HG02885 (cell line): Measurements from ENCODE around the gene NOL11.
"Not testable (repeated sequence)": the region's sequence is repeated elsewhere in the genome, so short reads cannot be mapped to it uniquely, and the experiment has no call there.

ENCODE experiments used
- ATAC-seq: cut with Tn5 transposase; IDR thresholded peaks from one replicate; pipeline ENCODE4 v1.9.1; 2021; ENCODE audit warnings: mild to moderate bottlenecking; ENCODE audit not compliant: unreplicated experiment, poor library complexity

Gene NOL11

GRCh38 chr17:67707442-67707841 lies 10.3 kb upstream of the NOL11 start:
- ATAC-seq = no peak

GRCh38 chr17:67708378-67708777 lies 9.4 kb upstream of the NOL11 start:
- no peak for ATAC-seq

GRCh38 chr17:67711916-67712315 lies 5.8 kb upstream of the NOL11 start:
- no peak for ATAC-seq

- no peak for ATAC-seq
These were observed 5.4 kb upstream of the NOL11 start for GRCh38 chr17:67712375-67712774.

- ATAC-seq = no peak
These were observed 4.6 kb upstream of the NOL11 start for GRCh38 chr17:67713169-67713568.

GRCh38 chr17:67716405-67716798 lies 1.3 kb upstream of the NOL11 start:
- no peak for ATAC-seq

- no peak for ATAC-seq
These were observed 528 bp upstream of the NOL11 start for GRCh38 chr17:67717192-67717623.

GRCh38 chr17:67718325-67718941 lies 697 bp downstream of the NOL11 start:
- no peak for ATAC-seq

- no peak for ATAC-seq
These were observed 7.6 kb downstream of the NOL11 start for GRCh38 chr17:67725373-67725791.

GRCh38 chr17:67725807-67726206 lies 8.1 kb downstream of the NOL11 start:
- ATAC-seq = no peak

GRCh38 chr17:67727152-67728039 lies 9.7 kb downstream of the NOL11 start:
- ATAC-seq = not testable (repeated sequence)

GRCh38 chr17:67729903-67730302 lies 12.2 kb downstream of the NOL11 start:
- no peak for ATAC-seq

- ATAC-seq = no peak
These were observed 13.0 kb downstream of the NOL11 start for GRCh38 chr17:67730731-67731130.

GRCh38 chr17:67733449-67733848 lies 15.7 kb downstream of the NOL11 start:
- ATAC-seq = no peak

GRCh38 chr17:67737145-67737544 lies 19.4 kb downstream of the NOL11 start:
- ATAC-seq = no peak

- no peak for ATAC-seq
These were observed 24.3 kb downstream of the NOL11 start for GRCh38 chr17:67742025-67742424.

- ATAC-seq = no peak
These were observed 29.2 kb downstream of the NOL11 start for GRCh38 chr17:67746704-67747571.

GRCh38 chr17:67747681-67748235 lies 30.0 kb downstream of the NOL11 start:
- no peak for ATAC-seq

GRCh38 chr17:67750067-67750466 lies 32.3 kb downstream of the NOL11 start:
- no peak for ATAC-seq
